Natural killer cell treated with Interleukin-12 subunit alpha and Interleukin-12 subunit beta and Interleukin-15 and Interleukin-18, amount 100 ng/mL, for 72 hours (primary cell): ENCODE results near the gene CARMIL3. TPM values are rescaled to one million over a fixed set of nuclear protein-coding genes. Genes with fewer than 3 reads are reported as not detected.
"Not testable (repeated sequence)": the region's sequence is repeated elsewhere in the genome, so short reads cannot be mapped to it uniquely, and the experiment has no call there.

Experiments used
- ATAC-seq, 2 donors: fragments of 150-1000 bp; cut with Tn5 transposase in 1 of 2; sonication (Bioruptor Pico), chemical (Tn5 transposase) in 1 of 2; 2 replicates each; pipeline ENCODE4 v1.10.0; 2021
- DNase-seq: peaks from one replicate; pipeline ENCODE4 v3.0.0; 2022; ENCODE audit warnings: low spot score
- H3K27ac Mint-ChIP-seq, 2 donors: 1 replicate in 1 of 2; 2 replicates in 1 of 2; pipeline ENCODE4 v1.8.0; 2022; ENCODE audit warnings: mixed read lengths in 2 of 2, mild to moderate bottlenecking in 1 of 2, moderate library complexity in 1 of 2
- H3K27me3 Mint-ChIP-seq, 2 donors: 1 replicate in 1 of 2; 2 replicates in 1 of 2; pipeline ENCODE4 v1.8.0; 2022; ENCODE audit warnings: mixed read lengths in 2 of 2
- H3K36me3 Mint-ChIP-seq: one replicate; pipeline ENCODE4 v1.8.0; 2022; ENCODE audit warnings: mixed read lengths
- H3K4me1 Mint-ChIP-seq, 2 donors: 1 replicate in 1 of 2; 2 replicates in 1 of 2; pipeline ENCODE4 v1.8.0; 2022; ENCODE audit warnings: low read depth in 2 of 2, mixed read lengths in 2 of 2, mild to moderate bottlenecking in 1 of 2
- H3K4me3 Mint-ChIP-seq: one replicate; pipeline ENCODE4 v1.8.0; 2022; ENCODE audit warnings: mixed read lengths
- H3K9me3 Mint-ChIP-seq: 2 replicates; pipeline ENCODE4 v1.8.0; 2022; ENCODE audit warnings: mixed read lengths
- total RNA-seq, 2 donors: library from RNA; stranded (reverse); gene quantifications; one replicate each; pipeline ENCODE4 v1.2.3, GENCODE V29; 2022

Gene CARMIL3
- total RNA-seq, result under 1 TPM; 0.10 to 0.50 TPM

- Mint-ChIP-seq H3K4me1 (peaks cover 16 to 29% of the 10 kb centered on the region in 2 donors), H3K36me3 (no peaks in the 10 kb centered on the region), H3K27me3 (peaks cover 0 to 5% of the 10 kb centered on the region in 2 donors), H3K9me3 (no peaks in the 10 kb centered on the region), H3K27ac (peak within 1 kb of the TSS; percentile 38 to 52), H3K4me3 (peak within 1 kb of the TSS; percentile 89)
- peak; percentile 82 for DNase-seq
- peak; percentile 81 to 82 for ATAC-seq
Measured at GRCh38 chr14:24051789-24052655, at the start of gene CARMIL3. Gene CARMIL3, plus strand, starts transcription at chr14:24052009. Its CDS starts 145 bp downstream, at chr14:24052154.

- H3K27ac Mint-ChIP-seq, H3K27me3 Mint-ChIP-seq, H3K9me3 Mint-ChIP-seq, H3K36me3 Mint-ChIP-seq, DNase-seq, H3K4me3 Mint-ChIP-seq: not testable (repeated sequence)
- H3K4me1 Mint-ChIP-seq, result peaks cover 12 to 24% of the 10 kb centered on the region in 2 donors
- ATAC-seq, result peak; percentile 63 to 76
Measured at GRCh38 chr14:24006471-24006816, 45.4 kb upstream of the CARMIL3 start.

GRCh38 chr14:24006817-24007652, 44.8 kb upstream of the CARMIL3 start:
- H3K27ac Mint-ChIP-seq, H3K27me3 Mint-ChIP-seq, H3K9me3 Mint-ChIP-seq, H3K36me3 Mint-ChIP-seq: not testable (repeated sequence)
- ATAC-seq (peak; percentile 95 to 96), DNase-seq (peak; percentile 75)
- Mint-ChIP-seq H3K4me3 (peak overlapping the region; percentile 64), H3K4me1 (peaks cover 12 to 25% of the 10 kb centered on the region in 2 donors)

GRCh38 chr14:24011051-24011450, 40.8 kb upstream of the CARMIL3 start:
- H3K4me3 Mint-ChIP-seq, result peak overlapping the region; percentile 28
- no peaks in the 10 kb centered on the region for H3K9me3 Mint-ChIP-seq
- H3K27ac Mint-ChIP-seq, result peak overlapping the region in 1 of 2 donors; percentile 13
- peaks cover 12 to 25% of the 10 kb centered on the region in 2 donors for H3K4me1 Mint-ChIP-seq
- H3K27me3 Mint-ChIP-seq, result no peaks in the 10 kb centered on the region
- DNase-seq (no peak), ATAC-seq (no peak)
- no peaks in the 10 kb centered on the region for H3K36me3 Mint-ChIP-seq

- H3K27me3 Mint-ChIP-seq, H3K27ac Mint-ChIP-seq, H3K36me3 Mint-ChIP-seq, H3K9me3 Mint-ChIP-seq, ATAC-seq, H3K4me3 Mint-ChIP-seq, DNase-seq: not testable (repeated sequence)
- H3K4me1 Mint-ChIP-seq, result peaks cover 16 to 23% of the 10 kb centered on the region in 2 donors
Measured at GRCh38 chr14:24012726-24013273, 39.0 kb upstream of the CARMIL3 start.

- DNase-seq (no peak), ATAC-seq (peak; percentile 82 to 85)
- Mint-ChIP-seq H3K27ac (no peak overlapping the region), H3K27me3 (peaks cover 0 to 10% of the 10 kb centered on the region in 2 donors), H3K4me1 (peaks cover 10 to 18% of the 10 kb centered on the region in 2 donors), H3K9me3 (peaks cover under 1% of the 10 kb centered on the region), H3K36me3 (no peaks in the 10 kb centered on the region), H3K4me3 (no peak overlapping the region)
Measured at GRCh38 chr14:24013654-24014514, 37.9 kb upstream of the CARMIL3 start.

GRCh38 chr14:24015745-24016144, 36.1 kb upstream of the CARMIL3 start:
- not testable (repeated sequence) for ATAC-seq, H3K36me3 Mint-ChIP-seq, H3K9me3 Mint-ChIP-seq, H3K27ac Mint-ChIP-seq, H3K4me3 Mint-ChIP-seq, DNase-seq
- H3K27me3 Mint-ChIP-seq, result peaks cover 0 to 14% of the 10 kb centered on the region in 2 donors
- peaks cover 7 to 13% of the 10 kb centered on the region in 2 donors for H3K4me1 Mint-ChIP-seq

- H3K4me3 Mint-ChIP-seq, H3K36me3 Mint-ChIP-seq, ATAC-seq, H3K4me1 Mint-ChIP-seq, H3K9me3 Mint-ChIP-seq, H3K27ac Mint-ChIP-seq, DNase-seq: not testable (repeated sequence)
- H3K27me3 Mint-ChIP-seq, result peaks cover 0 to 14% of the 10 kb centered on the region in 2 donors
Measured at GRCh38 chr14:24018978-24019377, 32.8 kb upstream of the CARMIL3 start.

- H3K4me3 Mint-ChIP-seq, ATAC-seq, H3K9me3 Mint-ChIP-seq, H3K27ac Mint-ChIP-seq, H3K36me3 Mint-ChIP-seq, H3K4me1 Mint-ChIP-seq, DNase-seq: not testable (repeated sequence)
- H3K27me3 Mint-ChIP-seq, result peaks cover 0 to 14% of the 10 kb centered on the region in 2 donors
Measured at GRCh38 chr14:24019944-24020343, 31.9 kb upstream of the CARMIL3 start.

GRCh38 chr14:24020520-24020919, 31.3 kb upstream of the CARMIL3 start:
- H3K36me3 Mint-ChIP-seq, DNase-seq, H3K27ac Mint-ChIP-seq, H3K4me1 Mint-ChIP-seq, ATAC-seq, H3K9me3 Mint-ChIP-seq, H3K4me3 Mint-ChIP-seq: not testable (repeated sequence)
- H3K27me3 Mint-ChIP-seq, result peaks cover 0 to 14% of the 10 kb centered on the region in 2 donors

GRCh38 chr14:24024939-24025418, 26.8 kb upstream of the CARMIL3 start:
- not testable (repeated sequence) for H3K4me1 Mint-ChIP-seq, H3K4me3 Mint-ChIP-seq, DNase-seq, H3K9me3 Mint-ChIP-seq, ATAC-seq, H3K27ac Mint-ChIP-seq, H3K27me3 Mint-ChIP-seq, H3K36me3 Mint-ChIP-seq

- H3K4me3 Mint-ChIP-seq, DNase-seq, H3K9me3 Mint-ChIP-seq, H3K27ac Mint-ChIP-seq, ATAC-seq: not testable (repeated sequence)
- H3K36me3 Mint-ChIP-seq, result peaks cover 11% of the 10 kb centered on the region
- H3K27me3 Mint-ChIP-seq, result peaks cover 8 to 12% of the 10 kb centered on the region in 2 donors
- peaks cover 7 to 14% of the 10 kb centered on the region in 2 donors for H3K4me1 Mint-ChIP-seq
Measured at GRCh38 chr14:24029687-24030086, 22.1 kb upstream of the CARMIL3 start.

- not testable (repeated sequence) for H3K27ac Mint-ChIP-seq, ATAC-seq
- peaks cover 11% of the 10 kb centered on the region for H3K36me3 Mint-ChIP-seq
Measured at GRCh38 chr14:24031331-24031730, 20.5 kb upstream of the CARMIL3 start.

More at GRCh38 chr14:24031331-24031730, 20.5 kb upstream of the CARMIL3 start:
- not testable (repeated sequence) for H3K9me3 Mint-ChIP-seq, H3K4me1 Mint-ChIP-seq, H3K4me3 Mint-ChIP-seq, DNase-seq
- H3K27me3 Mint-ChIP-seq, result peaks cover 8 to 12% of the 10 kb centered on the region in 2 donors
